ENCODE measurements around the gene ALPK3. TPM values are rescaled to one million over a fixed set of nuclear protein-coding genes. Genes with fewer than 3 reads are reported as not detected.

Gene ALPK3
- total RNA-seq, 8 experiments from 2014 or later, result 0.16 to 1.4 (median 0.64) TPM

- ATAC-seq (replicated peaks in 6 of 8), result no peak
- WGBS, 10 experiments, result 33 to 75% (median 54%) methylated on average over 1 to 2 of the region's 2 CpGs
- H3K4me1 ChIP-seq (replicated peaks in 1 of 2), result no peaks in the 10 kb centered on the region
- H3K27ac ChIP-seq, result no peak overlapping the region
- in situ Hi-C loops (cut with MboI; ENCODE audit: low pct_unique_long_range_greater_than_20kb in 2 of 9, low sequenced_read_pairs in 9 of 9, unreplicated experiment in 9 of 9), result no loop called here
- H3K4me3 ChIP-seq, result no peak overlapping the region
These were observed 14.5 kb downstream of the ALPK3 start for GRCh38 chr15:84831613-84832012.

DNA sequence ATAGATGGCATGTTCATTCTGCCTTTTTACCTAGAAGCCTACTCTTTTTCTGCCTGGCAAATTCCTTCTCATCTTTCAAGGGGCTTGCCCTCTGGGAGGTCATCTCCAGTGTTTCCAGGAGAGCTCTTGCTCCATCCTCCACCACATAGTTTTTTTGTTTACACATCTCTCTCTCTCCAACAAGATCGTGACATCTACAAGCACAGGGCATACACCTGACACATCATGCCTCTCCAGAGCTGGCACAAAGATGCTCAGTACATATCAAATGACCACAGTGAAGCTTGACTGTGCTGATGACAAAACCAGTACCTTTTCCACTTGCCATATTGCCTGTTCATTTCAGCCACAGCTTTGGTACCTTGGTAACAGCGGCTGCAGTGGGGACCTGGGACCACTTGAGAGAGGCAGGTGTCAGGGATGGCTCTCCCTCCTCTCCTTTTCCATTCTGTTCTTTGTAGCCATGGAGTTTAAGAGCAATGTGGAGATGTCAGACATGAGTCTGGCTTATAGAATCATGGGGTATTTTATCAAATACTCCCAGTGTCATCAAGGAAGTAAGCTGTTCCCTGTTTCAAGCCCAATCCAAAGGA is 15.4 kb downstream of the ALPK3 start:
- no peak overlapping the region for H3K4me3 ChIP-seq
- in situ Hi-C loops (cut with MboI; ENCODE audit: low pct_unique_long_range_greater_than_20kb in 2 of 9, low sequenced_read_pairs in 9 of 9, unreplicated experiment in 9 of 9), result no loop called here
- H3K27ac ChIP-seq, result no peak overlapping the region
- no peaks in the 10 kb centered on the region for H3K4me1 ChIP-seq (replicated peaks in 1 of 2)
- ATAC-seq (replicated peaks in 6 of 8), result no peak
- WGBS, 10 experiments, result 72 to 100% (median 88%) methylated on average over 1 to 2 of the region's 2 CpGs; no CpG with 5 or more reads in 6 of the 10 experiments

DNA sequence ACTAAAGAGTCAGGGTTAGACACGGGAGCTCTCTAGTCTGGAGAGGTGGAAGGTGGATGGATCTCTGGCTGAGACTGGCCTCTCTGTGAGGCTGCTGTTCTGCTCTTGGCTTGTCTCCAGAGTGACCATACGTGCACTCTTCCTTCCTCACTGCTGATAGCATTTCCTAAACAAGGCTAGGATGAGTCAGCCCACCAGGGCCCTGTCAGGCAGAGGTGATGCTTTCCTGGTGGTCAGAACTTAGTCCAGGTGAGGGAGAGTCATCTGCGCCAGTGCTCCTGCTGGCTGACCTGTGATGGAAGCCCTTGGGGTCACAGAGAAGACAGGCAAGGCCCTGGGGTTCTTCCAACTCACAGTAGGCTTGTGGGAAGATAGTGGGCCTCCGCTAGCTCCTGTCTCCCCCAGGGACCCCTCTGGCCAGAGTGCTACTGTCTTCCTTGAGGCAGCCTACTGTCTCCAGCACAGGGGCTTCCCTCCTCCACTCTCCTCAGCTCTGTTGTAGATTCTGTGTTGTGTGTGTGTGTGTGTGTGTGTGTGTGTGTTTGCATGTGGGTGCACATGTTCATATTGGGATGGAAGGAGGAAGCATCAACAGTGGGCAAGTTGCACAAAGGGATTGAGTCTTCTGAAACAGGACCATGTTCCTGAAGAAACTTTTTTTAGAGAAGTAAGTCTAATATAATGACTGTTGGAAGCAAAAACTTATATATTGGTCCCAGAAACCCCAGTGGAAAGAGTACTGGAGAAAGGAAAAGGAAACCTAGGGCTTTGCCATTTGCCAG is 16.5 kb downstream of the ALPK3 start:
- no peaks in the 10 kb centered on the region for H3K4me1 ChIP-seq (replicated peaks in 1 of 2)
- peak in 2 of 8 experiments; percentile 53 to 64 for ATAC-seq (replicated peaks in 6 of 8)
- 20 to 100% (median 77%) methylated on average over 1 to 3 of the region's 4 CpGs; no CpG with 5 or more reads in 4 of the 10 experiments for WGBS, 10 experiments
- no peak overlapping the region for H3K4me3 ChIP-seq
- in situ Hi-C loops (cut with MboI; ENCODE audit: low pct_unique_long_range_greater_than_20kb in 2 of 9, low sequenced_read_pairs in 9 of 9, unreplicated experiment in 9 of 9), result no loop called here
- H3K27ac ChIP-seq, result no peak overlapping the region

DNA sequence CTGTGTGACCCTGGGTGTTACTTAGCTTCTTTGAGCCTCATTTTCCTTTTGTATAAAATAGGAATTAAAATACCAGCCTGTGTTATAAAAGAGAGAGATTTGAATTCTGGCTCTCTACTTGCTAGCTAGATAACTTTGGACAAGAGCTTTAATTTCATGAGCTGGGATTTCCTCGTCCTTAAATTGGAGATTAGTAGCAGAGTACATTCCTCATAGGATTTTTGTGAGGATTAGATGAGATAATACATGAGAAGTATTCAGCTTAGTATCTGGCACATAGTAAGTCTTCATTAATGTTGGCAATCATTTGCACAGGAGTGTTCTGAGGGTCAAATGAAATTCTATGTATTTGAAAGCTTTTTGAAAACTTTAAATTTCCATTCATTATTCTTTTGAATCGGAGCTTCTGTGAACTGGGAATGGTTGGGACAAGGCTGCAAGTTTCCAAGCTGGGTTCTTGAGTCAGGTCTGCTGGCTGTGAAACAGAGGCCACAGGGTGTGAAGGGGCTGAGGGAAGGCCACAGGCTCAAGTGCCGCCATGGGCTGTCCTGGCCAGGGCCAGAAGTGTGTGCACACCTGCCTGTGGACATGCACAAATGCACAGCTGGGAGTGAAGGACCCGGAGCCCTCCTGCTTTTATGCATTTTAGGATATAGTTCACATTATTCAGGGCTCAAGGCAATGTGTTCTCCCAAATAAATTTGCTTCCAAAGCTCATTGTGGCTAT is 17.2 kb downstream of the ALPK3 start:
- no peak overlapping the region for H3K4me3 ChIP-seq
- peak in 2 of 8 experiments; percentile 23 to 36 for ATAC-seq (replicated peaks in 6 of 8)
- H3K4me1 ChIP-seq (replicated peaks in 1 of 2), result no peaks in the 10 kb centered on the region
- no peak overlapping the region for H3K27ac ChIP-seq
- WGBS, 10 experiments, result 53 to 100% (median 86%) methylated on average over 1 to 4 of the region's 4 CpGs; no CpG with 5 or more reads in 1 of the 10 experiments
- in situ Hi-C loops (cut with MboI; ENCODE audit: low pct_unique_long_range_greater_than_20kb in 2 of 9, low sequenced_read_pairs in 9 of 9, unreplicated experiment in 9 of 9), result no loop called here

GRCh38 chr15:84834969-84835368 is 17.8 kb downstream of the ALPK3 start:
- in situ Hi-C loops (cut with MboI; ENCODE audit: low pct_unique_long_range_greater_than_20kb in 2 of 9, low sequenced_read_pairs in 9 of 9, unreplicated experiment in 9 of 9), result no loop called here
- 80 to 100% (median 97%) methylated on average over 1 to 3 of the region's 5 CpGs; no CpG with 5 or more reads in 4 of the 10 experiments for WGBS, 10 experiments
- H3K4me3 ChIP-seq, result no peak overlapping the region
- ATAC-seq (replicated peaks in 6 of 8), result peak in 5 of 8 experiments; percentile 23 to 80 (median 44)
- no peak overlapping the region for H3K27ac ChIP-seq
- no peaks in the 10 kb centered on the region for H3K4me1 ChIP-seq (replicated peaks in 1 of 2)

- in situ Hi-C loops (cut with MboI; ENCODE audit: low pct_unique_long_range_greater_than_20kb in 2 of 9, low sequenced_read_pairs in 9 of 9, unreplicated experiment in 9 of 9), result no loop called here
- 16 to 80% (median 75%) methylated on average over 1 to 5 of the region's 5 CpGs; no CpG with 5 or more reads in 2 of the 10 experiments for WGBS, 10 experiments
- no peaks in the 10 kb centered on the region for H3K4me1 ChIP-seq (replicated peaks in 1 of 2)
These were observed 18.6 kb downstream of the ALPK3 start for GRCh38 chr15:84835661-84836337.

DNA sequence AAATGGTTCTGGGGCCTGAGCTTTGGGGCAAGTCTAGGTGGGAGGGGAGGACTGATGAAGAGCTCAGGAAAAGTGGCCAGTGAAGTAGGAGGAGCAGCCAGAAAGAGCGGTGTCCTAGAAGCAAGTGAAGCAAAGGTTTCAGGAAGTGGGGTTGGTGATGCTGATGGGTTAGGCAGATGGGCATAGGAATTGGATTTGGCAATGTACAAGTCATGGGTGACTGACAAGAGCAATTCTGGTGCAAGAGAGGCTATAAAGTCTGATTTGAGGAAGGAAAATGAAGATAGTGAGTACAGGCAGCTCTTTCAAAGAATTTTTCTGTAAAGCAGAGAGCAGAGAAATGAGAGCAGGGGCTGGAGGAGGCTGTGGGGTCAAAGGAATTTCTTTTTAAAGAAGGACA is 19.7 kb downstream of the ALPK3 start:
- WGBS, 10 experiments, result 91 to 100% (median 100%) methylated on average over 1 of the region's 1 CpG; no CpG with 5 or more reads in 7 of the 10 experiments
- in situ Hi-C loops (cut with MboI; ENCODE audit: low pct_unique_long_range_greater_than_20kb in 2 of 9, low sequenced_read_pairs in 9 of 9, unreplicated experiment in 9 of 9), result no loop called here
- ATAC-seq (replicated peaks in 6 of 8), result no peak
- no peak overlapping the region for H3K27ac ChIP-seq
- H3K4me1 ChIP-seq (replicated peaks in 1 of 2), result no peaks in the 10 kb centered on the region
- no peak overlapping the region for H3K4me3 ChIP-seq

More at GRCh38 chr15:84835661-84836337, 18.6 kb downstream of the ALPK3 start:
- H3K27ac ChIP-seq, result no peak overlapping the region
- H3K4me3 ChIP-seq, result no peak overlapping the region
- peak in 1 of 8 experiments; percentile 4 for ATAC-seq (replicated peaks in 6 of 8)

DNA sequence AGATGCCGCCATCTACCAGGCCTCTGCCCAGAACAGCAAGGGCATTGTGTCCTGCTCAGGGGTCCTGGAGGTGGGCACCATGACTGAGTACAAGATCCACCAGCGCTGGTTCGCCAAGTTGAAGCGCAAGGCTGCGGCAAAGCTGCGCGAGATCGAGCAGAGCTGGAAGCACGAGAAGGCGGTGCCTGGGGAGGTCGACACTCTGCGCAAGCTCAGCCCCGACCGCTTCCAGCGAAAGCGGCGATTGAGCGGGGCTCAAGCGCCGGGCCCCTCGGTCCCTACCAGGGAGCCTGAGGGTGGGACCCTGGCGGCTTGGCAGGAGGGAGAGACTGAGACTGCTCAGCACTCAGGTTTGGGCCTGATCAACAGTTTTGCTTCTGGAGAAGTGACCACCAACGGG is 22.6 kb downstream of the ALPK3 start:
- in situ Hi-C loops (cut with MboI; ENCODE audit: low pct_unique_long_range_greater_than_20kb in 2 of 9, low sequenced_read_pairs in 9 of 9, unreplicated experiment in 9 of 9), result no loop called here
- no peak overlapping the region for H3K27ac ChIP-seq

GRCh38 chr15:84840255-84840654 is 23.1 kb downstream of the ALPK3 start:
- WGBS, 10 experiments, result 87% methylated on average over 3 of the region's 10 CpGs; no CpG with 5 or more reads in 9 of the 10 experiments
- H3K4me1 ChIP-seq (replicated peaks in 1 of 2), result no peaks in the 10 kb centered on the region
- in situ Hi-C loops (cut with MboI; ENCODE audit: low pct_unique_long_range_greater_than_20kb in 2 of 9, low sequenced_read_pairs in 9 of 9, unreplicated experiment in 9 of 9), result no loop called here
- no peak overlapping the region for H3K4me3 ChIP-seq
- no peak overlapping the region for H3K27ac ChIP-seq
- ATAC-seq (replicated peaks in 6 of 8), result no peak

More for the DNA sequence above, 22.6 kb downstream of the ALPK3 start:
- ATAC-seq (replicated peaks in 6 of 8), result no peak
- H3K4me3 ChIP-seq, result no peak overlapping the region
- no peaks in the 10 kb centered on the region for H3K4me1 ChIP-seq (replicated peaks in 1 of 2)
- 83 to 100% (median 95%) methylated on average over 1 to 7 of the region's 23 CpGs; no CpG with 5 or more reads in 6 of the 10 experiments for WGBS, 10 experiments

DNA sequence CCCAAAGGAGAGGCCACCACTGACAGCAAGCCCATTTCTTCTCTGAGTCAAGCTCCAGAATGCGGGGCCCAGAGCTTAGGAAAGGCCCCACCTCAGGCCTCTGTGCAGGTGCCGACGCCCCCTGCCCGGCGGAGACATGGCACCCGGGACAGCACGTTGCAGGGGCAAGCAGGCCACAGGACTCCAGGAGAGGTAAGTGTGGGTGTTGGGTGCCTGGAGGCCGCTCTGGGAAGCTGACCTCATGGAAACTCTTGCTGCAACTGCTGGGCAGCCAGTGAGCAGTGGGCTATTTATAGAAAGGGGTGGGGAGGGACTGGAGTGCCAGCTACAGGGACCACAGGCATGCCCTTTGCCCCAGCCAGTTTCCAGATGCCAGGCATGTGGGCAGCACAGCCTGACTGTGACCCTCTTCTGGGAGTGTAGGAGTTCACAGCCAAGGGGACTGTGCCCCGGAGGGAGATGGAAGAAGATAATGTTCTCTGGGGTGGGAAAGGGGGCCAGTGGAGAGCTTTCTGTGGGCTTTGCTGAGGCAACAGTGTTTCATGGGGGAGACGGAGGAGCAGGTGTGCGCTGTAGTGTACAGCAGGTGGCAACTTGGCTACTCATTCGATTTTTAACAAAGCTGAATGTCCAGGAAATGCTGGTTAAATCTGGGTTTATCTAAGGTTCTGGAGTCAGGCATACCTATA is 23.7 kb downstream of the ALPK3 start:
- WGBS, 10 experiments, result 40 to 88% (median 77%) methylated on average over 1 to 4 of the region's 12 CpGs; no CpG with 5 or more reads in 4 of the 10 experiments
- no peaks in the 10 kb centered on the region for H3K4me1 ChIP-seq (replicated peaks in 1 of 2)
- in situ Hi-C loops (cut with MboI; ENCODE audit: low pct_unique_long_range_greater_than_20kb in 2 of 9, low sequenced_read_pairs in 9 of 9, unreplicated experiment in 9 of 9), result no loop called here
- H3K27ac ChIP-seq, result no peak overlapping the region
- ATAC-seq (replicated peaks in 6 of 8), result peak in 5 of 8 experiments; percentile 32 to 96 (median 86)
- H3K4me3 ChIP-seq, result no peak overlapping the region

DNA sequence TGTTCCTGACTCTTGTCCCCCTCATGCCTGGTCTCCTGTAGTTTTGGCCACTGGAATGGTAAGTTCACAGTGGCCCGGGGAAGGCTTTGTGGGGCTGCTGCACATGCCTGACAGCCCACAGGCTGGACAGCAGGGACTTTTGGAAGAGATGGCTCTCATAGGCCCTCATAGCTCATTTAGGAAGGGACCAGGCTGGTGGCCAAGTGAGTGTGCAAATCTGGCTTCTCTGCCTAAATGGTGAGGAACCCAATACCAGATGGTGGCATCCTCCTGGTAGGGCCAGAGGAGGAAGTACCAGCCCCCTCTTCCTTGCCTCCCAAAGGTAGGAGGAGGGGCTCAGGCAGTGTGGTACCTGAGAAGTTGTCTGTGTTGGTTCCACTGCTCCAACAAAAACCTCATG is 25.6 kb downstream of the ALPK3 start:
- H3K27ac ChIP-seq, result no peak overlapping the region
- 100% methylated on average over 1 of the region's 1 CpG; no CpG with 5 or more reads in 9 of the 10 experiments for WGBS, 10 experiments
- H3K4me1 ChIP-seq (replicated peaks in 1 of 2), result no peaks in the 10 kb centered on the region
- in situ Hi-C loops (cut with MboI; ENCODE audit: low pct_unique_long_range_greater_than_20kb in 2 of 9, low sequenced_read_pairs in 9 of 9, unreplicated experiment in 9 of 9), result no loop called here
- H3K4me3 ChIP-seq, result no peak overlapping the region
- ATAC-seq (replicated peaks in 6 of 8), result no peak

GRCh38 chr15:84844964-84845363 is 27.8 kb downstream of the ALPK3 start:
- 0 to 100% (median 69%) methylated on average over 1 to 2 of the region's 2 CpGs; no CpG with 5 or more reads in 2 of the 10 experiments for WGBS, 10 experiments
- no peaks in the 10 kb centered on the region for H3K4me1 ChIP-seq (replicated peaks in 1 of 2)
- no peak overlapping the region for H3K4me3 ChIP-seq
- ATAC-seq (replicated peaks in 6 of 8), result no peak
- in situ Hi-C loops (cut with MboI; ENCODE audit: low pct_unique_long_range_greater_than_20kb in 2 of 9, low sequenced_read_pairs in 9 of 9, unreplicated experiment in 9 of 9), result no loop called here
- no peak overlapping the region for H3K27ac ChIP-seq
